ENCODE results near the gene CDHR3. TPM values are rescaled to one million over a fixed set of nuclear protein-coding genes. Genes with fewer than 3 reads are reported as not detected.
A peak's percentile ranks its signal among the peaks of the same experiment; 100 is the strongest.

The CDHR3 gene
- total RNA-seq, 1 donor from 2014 or later, result 2.3 TPM

DNA sequence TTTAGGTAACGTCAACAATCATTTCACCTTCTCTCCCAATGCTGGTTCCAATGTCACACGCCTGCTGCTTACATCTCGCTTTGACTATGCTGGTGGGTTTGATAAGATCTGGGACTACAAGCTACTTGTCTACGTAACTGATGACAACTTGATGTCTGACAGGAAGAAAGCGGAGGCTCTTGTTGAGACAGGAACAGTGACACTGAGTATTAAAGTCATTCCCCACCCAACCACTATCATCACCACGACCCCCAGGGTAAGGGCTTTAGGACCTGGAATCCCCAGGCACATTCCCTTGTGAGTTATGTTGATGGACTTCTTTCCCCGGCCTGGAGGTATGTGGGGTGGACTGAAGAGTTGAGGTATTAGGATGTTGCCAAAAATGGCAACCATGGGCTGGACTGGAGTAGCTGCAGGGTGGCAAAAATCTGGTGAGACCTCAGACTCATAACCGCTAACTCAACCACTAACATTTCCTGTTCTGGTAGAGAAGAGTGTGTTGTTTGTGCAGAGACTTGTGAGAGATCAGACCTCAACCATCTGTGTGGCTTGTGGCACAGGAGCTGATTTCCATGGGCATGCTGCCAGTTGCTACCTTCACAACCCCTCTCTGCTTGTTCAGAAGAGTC, 59.2 kb downstream of the CDHR3 start:
- no peak for DNase-seq (ENCODE audit: extremely low spot score, unreplicated experiment)
- TF ChIP-seq CTCF (IDR thresholded peaks at IDR 0.05), result no peak
- H3K27ac Mint-ChIP-seq (ENCODE audit: unreplicated experiment), result peak overlapping the region; percentile 95
- H3K9me3 Mint-ChIP-seq (ENCODE audit: unreplicated experiment), result no peaks in the 10 kb centered on the region
- H3K4me1 Mint-ChIP-seq (ENCODE audit: unreplicated experiment), result peaks cover 40% of the 10 kb centered on the region
- H3K27me3 Mint-ChIP-seq (ENCODE audit: unreplicated experiment), result no peaks in the 10 kb centered on the region
- H3K4me3 Mint-ChIP-seq (ENCODE audit: unreplicated experiment), result no peak overlapping the region
- no peaks in the 10 kb centered on the region for H3K36me3 Mint-ChIP-seq (ENCODE audit: unreplicated experiment)

DNA sequence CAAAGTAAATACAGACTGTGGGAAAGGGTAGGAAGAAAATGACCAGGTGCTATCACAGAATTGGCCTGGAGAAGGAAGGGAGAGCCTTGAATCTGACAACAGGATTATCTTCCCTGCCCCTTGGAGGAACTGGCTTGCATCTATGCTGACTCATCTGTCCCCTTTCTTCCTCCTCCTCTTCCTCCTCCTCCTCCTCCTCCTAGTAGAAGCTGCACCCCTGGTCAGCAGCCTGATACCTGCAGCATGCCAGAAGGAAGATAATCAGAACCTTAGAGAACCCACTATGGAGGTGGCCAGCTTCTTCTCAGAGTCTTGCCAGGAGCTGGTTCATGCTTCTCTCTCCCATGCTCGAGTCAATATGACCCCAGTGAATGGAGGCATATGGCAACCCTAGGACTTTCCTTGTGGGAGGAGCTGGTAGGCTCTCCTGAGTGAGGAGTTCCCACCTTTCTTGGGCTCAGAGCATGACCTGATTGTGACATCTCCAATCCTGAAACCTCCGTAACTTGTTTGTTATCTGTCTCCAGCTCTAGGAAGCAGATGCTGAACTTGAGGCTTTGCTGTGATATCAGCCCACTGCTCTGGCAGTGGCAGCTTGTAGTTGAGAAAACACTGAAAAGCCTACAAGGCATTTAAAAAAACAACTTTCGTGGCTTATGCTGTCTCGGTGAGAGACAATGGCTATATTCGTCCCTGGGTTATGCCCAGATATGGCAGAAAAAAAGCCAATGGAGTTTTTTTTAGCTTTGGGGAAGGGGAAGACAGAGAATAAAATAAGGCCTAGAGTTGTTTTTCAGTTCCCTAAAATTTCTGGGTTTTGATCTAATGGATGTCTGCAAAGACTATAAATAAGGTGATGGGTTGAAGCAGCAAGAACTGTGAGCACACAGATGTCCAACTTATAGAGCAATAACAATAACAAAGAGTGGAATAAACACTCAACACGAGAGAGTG, 60.6 kb downstream of the CDHR3 start:
- no peak overlapping the region for H3K4me3 Mint-ChIP-seq (ENCODE audit: unreplicated experiment)
- H3K27me3 Mint-ChIP-seq (ENCODE audit: unreplicated experiment), result no peaks in the 10 kb centered on the region
- no peak for TF ChIP-seq CTCF (IDR thresholded peaks at IDR 0.05)
- H3K9me3 Mint-ChIP-seq (ENCODE audit: unreplicated experiment), result no peaks in the 10 kb centered on the region
- H3K36me3 Mint-ChIP-seq (ENCODE audit: unreplicated experiment), result no peaks in the 10 kb centered on the region
- H3K4me1 Mint-ChIP-seq (ENCODE audit: unreplicated experiment), result peaks cover 38% of the 10 kb centered on the region
- no peak for DNase-seq (ENCODE audit: extremely low spot score, unreplicated experiment)
- no peak overlapping the region for H3K27ac Mint-ChIP-seq (ENCODE audit: unreplicated experiment)

- no peak overlapping the region for H3K27ac Mint-ChIP-seq (ENCODE audit: unreplicated experiment)
- no peak for TF ChIP-seq CTCF (IDR thresholded peaks at IDR 0.05)
- H3K9me3 Mint-ChIP-seq (ENCODE audit: unreplicated experiment), result no peaks in the 10 kb centered on the region
- H3K36me3 Mint-ChIP-seq (ENCODE audit: unreplicated experiment), result no peaks in the 10 kb centered on the region
- no peak overlapping the region for H3K4me3 Mint-ChIP-seq (ENCODE audit: unreplicated experiment)
- peaks cover 7% of the 10 kb centered on the region for H3K27me3 Mint-ChIP-seq (ENCODE audit: unreplicated experiment)
- H3K4me1 Mint-ChIP-seq (ENCODE audit: unreplicated experiment), result peaks cover 26% of the 10 kb centered on the region
- DNase-seq (ENCODE audit: extremely low spot score, unreplicated experiment), result no peak
Measured at GRCh38 chr7:106026101-106026500, 63.0 kb downstream of the CDHR3 start.

- DNase-seq (ENCODE audit: extremely low spot score, unreplicated experiment), result no peak
- no peak overlapping the region for H3K4me3 Mint-ChIP-seq (ENCODE audit: unreplicated experiment)
- peaks cover 25% of the 10 kb centered on the region for H3K27me3 Mint-ChIP-seq (ENCODE audit: unreplicated experiment)
- H3K9me3 Mint-ChIP-seq (ENCODE audit: unreplicated experiment), result no peaks in the 10 kb centered on the region
- no peaks in the 10 kb centered on the region for H3K36me3 Mint-ChIP-seq (ENCODE audit: unreplicated experiment)
- TF ChIP-seq CTCF (IDR thresholded peaks at IDR 0.05), result no peak
- H3K27ac Mint-ChIP-seq (ENCODE audit: unreplicated experiment), result no peak overlapping the region
- H3K4me1 Mint-ChIP-seq (ENCODE audit: unreplicated experiment), result peaks cover 14% of the 10 kb centered on the region
Measured at GRCh38 chr7:106029451-106029850, 66.4 kb downstream of the CDHR3 start.

DNA sequence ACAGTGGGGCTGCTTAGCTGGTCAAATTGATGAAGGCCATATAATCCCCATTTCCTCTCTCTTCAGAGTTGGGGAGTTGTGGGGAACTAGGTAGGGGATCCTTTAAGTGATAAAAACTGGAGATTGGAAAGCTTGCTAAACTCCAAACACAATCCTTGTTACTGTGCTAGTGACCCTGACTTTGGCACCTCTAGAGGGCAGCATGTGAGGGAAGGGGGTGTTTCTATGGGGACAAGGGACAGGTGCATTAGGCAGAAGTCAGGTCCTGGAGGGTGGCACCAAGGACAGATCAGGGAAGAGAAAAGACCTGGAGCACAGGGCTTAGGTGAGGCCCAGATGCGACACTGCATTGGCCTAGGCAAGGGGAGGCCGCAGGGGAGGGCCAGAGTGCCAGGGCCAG, 66.9 kb downstream of the CDHR3 start:
- no peak overlapping the region for H3K27ac Mint-ChIP-seq (ENCODE audit: unreplicated experiment)
- H3K27me3 Mint-ChIP-seq (ENCODE audit: unreplicated experiment), result peaks cover 25% of the 10 kb centered on the region
- TF ChIP-seq CTCF (IDR thresholded peaks at IDR 0.05), result no peak
- no peaks in the 10 kb centered on the region for H3K36me3 Mint-ChIP-seq (ENCODE audit: unreplicated experiment)
- no peaks in the 10 kb centered on the region for H3K9me3 Mint-ChIP-seq (ENCODE audit: unreplicated experiment)
- H3K4me1 Mint-ChIP-seq (ENCODE audit: unreplicated experiment), result peaks cover 14% of the 10 kb centered on the region
- DNase-seq (ENCODE audit: extremely low spot score, unreplicated experiment), result no peak
- no peak overlapping the region for H3K4me3 Mint-ChIP-seq (ENCODE audit: unreplicated experiment)
